NCI-H1417 treated with DMSO at 0.1 percent for 48 hours (cell line): Measurements from ENCODE around the gene ABLIM3.

Source experiments
- DNase-seq: peaks from one replicate; lab custom pipeline; 2025; lab: John Stamatoyannopoulos, UW

ABLIM3 gene

DNA sequence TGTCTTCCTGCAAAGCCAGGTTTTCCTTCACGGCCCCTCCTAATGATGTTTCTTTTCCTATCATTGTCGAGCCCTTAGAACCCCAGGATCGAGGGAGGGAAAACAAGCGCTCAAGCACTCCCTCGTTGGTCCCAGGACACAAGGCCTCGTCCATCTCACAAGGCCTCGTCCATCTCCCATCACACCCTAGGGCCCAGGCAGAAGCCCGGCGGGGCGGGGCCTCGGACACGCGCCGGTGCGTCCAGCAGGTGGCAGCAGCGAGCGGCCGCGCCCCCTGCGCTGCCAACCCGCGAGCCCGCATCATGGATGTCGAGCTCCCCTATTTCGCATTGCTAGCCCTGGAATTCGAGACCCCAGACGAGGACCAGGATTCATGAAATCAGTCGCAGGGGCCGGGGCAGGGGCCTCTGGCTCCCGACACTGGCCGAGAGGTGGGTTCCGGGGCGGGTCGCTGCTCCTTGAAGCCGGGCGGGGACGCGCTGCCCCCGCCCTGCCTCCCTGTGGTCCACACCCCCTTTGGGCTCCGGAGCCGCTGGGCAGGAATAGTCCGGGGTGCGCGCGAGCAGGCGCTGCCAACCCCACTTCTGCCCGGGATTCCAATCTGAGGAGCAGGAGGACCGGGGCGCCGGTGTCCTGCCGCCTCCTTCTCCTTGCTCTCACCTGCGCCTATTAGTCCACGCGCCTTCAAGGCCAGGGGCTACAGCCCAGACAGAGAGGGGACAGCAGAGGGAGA is at the start of gene ABLIM3:
TSS of gene ABLIM3 (plus strand) at position 270 of the 733 bp plus-strand sequence. CDS start 603 bp downstream, outside the sequence.
- DNase-seq: no peak

DNA sequence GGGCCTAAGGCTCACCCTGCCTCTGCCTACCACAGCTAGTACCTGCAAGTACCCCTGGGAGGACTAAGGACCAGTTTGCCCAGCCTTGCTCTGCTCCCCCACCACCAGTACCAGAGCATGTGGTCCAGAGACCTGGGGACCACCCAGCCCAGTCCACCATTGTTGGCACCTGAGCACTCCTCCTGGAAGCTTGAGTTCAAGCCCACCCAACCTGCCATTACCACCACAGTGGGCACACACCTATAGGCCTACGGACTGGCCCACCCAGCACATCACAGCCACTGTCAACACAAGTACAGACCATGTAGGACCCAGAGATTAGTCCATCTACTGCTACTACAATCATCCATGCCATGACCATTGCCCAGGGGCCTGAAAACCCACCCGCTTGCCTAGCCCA is 47.7 kb upstream of the ABLIM3 start:
- DNase-seq: no peak

GRCh38 chr5:149094996-149095395 is 46.3 kb upstream of the ABLIM3 start:
- DNase-seq: no peak

GRCh38 chr5:149099920-149100319 is 41.4 kb upstream of the ABLIM3 start:
- no peak for DNase-seq

GRCh38 chr5:149100331-149100730 is 41.0 kb upstream of the ABLIM3 start:
- DNase-seq: no peak

- DNase-seq: no peak
Measured at GRCh38 chr5:149108651-149109280, 32.5 kb upstream of the ABLIM3 start.

DNA sequence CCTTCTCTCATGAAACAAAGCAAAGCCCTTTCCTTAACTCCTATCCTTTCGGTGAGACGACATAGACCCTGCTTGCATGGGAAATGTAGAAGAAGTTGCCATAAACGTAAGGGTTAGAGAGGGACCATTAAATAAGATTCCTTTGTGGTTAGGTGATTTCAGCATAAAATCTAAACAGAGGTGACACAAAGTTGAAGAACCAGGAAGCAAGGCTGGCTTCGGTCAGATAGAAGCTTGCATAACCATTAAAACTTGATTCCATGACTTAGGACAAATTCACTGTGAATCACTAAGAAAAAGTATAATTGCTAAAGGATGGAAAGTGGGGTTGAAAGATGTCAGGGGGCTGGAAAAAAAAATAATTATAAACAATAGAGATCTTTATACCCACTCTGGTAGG is 30.9 kb upstream of the ABLIM3 start:
- DNase-seq: no peak

DNA sequence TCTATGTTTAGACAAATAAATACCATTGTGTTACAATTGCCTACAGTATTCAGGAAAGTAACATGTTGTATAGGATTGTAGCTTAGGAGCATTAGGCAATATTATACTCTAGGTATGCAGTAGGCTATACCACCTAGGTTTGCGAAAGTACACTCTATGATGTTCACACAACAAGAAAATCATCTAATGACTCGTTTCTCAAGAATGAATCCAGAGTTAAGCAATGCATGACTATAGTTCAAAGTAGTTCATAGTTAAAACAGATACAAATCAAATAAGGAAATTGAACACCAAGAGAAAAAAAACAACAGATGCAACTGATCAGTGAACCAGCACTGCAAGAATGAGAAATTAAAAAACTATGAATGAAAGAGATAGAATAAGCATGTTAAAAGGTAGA is 27.6 kb upstream of the ABLIM3 start:
- DNase-seq: no peak

GRCh38 chr5:149114403-149115312 is 26.6 kb upstream of the ABLIM3 start:
- DNase-seq: peak; percentile 2

DNA sequence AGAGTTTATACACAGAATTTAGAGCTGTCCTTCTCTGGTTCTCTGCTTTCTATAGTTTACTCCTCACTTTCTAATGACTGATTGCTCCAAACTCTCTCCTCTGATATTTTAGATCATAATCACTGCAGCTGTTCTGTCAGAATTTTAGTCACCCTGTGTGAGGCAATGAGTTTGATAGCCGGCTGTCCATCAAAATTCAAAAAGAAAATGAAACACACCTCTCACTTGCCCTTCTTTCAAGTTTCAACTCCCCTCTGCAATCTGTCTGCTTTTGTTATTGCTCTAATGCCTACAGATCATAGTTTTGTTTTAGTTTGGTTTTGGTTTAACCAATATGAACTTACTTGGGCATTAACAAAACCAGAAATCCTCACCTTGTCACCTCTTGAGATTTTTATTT is 23.3 kb upstream of the ABLIM3 start:
- DNase-seq: no peak

- DNase-seq: no peak
Measured at GRCh38 chr5:149118463-149118862, 22.8 kb upstream of the ABLIM3 start.

GRCh38 chr5:149121145-149121544 is 20.1 kb upstream of the ABLIM3 start:
- no peak for DNase-seq

GRCh38 chr5:149123211-149123610 is 18.1 kb upstream of the ABLIM3 start:
- DNase-seq: no peak

DNA sequence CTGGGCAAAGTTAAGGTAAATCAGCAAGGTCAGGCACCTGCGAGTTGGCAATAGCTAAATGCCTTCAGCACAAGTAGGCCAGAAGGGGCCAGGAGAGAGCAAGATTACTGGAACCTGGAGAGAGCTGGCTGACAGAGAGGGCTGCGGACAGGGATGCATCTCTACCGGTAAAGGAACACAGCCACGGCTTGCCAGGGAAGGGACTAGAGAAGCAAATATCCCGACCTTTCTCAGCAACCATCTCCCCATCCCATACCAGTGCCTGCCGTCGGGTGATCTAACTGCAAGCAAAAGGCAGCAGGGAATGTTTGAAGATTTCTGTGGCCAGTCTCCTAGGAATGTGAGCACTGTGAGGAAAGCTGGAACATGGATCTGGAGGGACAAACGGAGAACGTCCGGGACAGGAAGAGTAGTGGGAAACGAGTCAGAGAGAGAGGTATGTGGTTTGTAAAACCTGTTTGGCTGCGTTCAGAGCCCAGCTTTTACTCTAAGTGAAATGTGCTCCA is 15.9 kb upstream of the ABLIM3 start:
- no peak for DNase-seq

GRCh38 chr5:149126906-149127305 is 14.4 kb upstream of the ABLIM3 start:
- no peak for DNase-seq

- DNase-seq: no peak
Measured at GRCh38 chr5:149127394-149127955, 13.8 kb upstream of the ABLIM3 start.

DNA sequence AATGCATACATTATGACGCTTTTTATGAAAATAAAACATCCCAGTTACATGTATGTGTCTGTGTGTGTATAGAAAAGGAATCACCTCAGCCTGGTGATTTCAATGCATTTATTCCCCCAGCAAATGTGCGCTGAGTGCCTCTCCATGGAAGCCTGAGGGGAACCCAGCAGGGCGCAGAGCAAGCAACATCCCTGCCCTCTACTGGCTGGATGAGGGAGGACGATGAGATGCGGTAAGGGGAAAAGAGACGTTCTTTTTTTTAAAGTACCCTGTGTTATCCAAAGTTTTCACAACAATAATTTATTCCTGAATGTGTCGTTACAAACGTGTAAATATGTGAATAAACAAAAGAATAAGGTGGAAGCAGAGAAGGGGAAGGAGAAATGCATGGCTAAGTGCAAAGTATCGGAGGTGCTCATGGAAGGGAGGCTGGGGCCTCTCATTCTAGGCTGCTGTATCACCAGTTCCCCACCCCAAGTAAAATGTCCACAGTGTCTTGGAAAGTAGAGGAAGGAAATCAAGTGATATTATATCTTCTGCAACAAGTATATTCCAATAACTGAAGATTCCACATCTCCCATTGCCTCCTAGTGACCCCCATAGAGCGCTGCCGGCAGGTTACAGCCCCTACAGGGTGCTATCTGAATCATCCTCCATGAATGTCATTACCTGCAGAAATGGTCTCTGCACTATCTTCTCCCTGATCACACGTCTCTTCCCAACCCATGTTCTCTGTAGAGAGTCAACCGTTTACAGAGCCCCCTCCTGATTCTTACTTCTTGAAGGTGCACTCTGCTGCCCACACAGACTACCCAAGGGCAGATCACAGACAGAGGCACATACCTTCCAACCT is 13.0 kb upstream of the ABLIM3 start:
- DNase-seq: no peak

GRCh38 chr5:149129181-149129580 is 12.1 kb upstream of the ABLIM3 start:
- DNase-seq: no peak

DNA sequence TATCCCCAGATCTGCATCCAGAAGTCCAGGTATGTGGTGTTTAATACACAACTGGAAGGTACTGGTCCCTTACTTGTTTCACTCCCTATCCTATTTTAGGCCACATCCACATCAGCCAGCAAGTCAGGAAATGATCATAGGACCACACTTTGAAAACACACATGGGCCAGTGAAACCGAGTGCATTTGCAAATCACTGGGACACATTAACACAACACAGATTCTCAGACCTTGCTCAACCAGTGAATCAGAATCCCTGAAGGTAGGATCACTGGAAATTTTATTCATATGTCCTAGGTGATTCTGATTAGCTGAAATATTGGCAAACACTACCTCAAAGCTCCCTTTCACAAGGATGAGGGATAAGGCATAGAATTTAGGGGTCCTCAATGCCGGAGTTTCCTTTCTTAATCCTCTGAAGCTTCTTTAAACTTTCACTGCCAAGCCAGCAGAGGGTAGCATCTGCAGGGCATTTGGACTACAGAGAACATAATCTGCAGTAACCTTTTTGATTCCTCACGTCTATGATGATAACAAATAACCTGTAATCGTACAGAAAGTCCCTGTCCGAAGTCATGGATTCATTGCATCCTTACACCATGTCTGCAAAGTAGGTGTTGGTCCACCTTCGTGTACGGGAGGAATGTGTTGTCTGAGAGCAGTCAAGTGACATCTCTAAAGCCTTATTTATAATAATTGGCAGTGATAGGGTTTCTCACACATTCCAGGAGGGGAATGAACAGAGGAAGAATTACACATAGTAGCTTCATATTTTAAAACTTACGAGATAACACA is 11.0 kb upstream of the ABLIM3 start:
- no peak for DNase-seq

DNA sequence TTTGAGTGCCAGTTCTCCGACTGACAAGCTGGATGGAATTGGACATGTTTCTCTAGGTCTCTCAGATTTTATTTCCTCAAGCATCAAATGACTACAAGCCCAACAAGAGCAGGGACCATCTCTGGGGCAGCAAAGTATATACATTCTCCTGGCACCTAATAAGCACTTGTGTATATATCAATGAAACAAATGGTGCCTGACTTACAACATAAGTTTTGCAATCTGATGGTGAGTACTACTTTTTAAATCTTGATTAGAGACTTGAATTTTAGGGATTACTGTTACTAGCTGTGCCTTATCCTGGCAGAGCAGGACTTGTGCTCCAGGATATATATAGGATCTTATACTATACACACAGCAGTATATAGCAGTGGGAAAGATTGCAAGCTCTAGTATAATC is 8.8 kb upstream of the ABLIM3 start:
- DNase-seq: no peak
